Measurements from ENCODE around the gene ALDH1L2. TPM values are rescaled to one million over a fixed set of nuclear protein-coding genes. Genes with fewer than 3 reads are reported as not detected.

The ALDH1L2 gene
- total RNA-seq, 1 experiment from 2014 or later: 0.15 TPM

- ATAC-seq (no peak), DNase-seq (no peak)
- CTCF ChIA-PET: no interaction called here
- no peak overlapping the region for H3K4me3 ChIP-seq (ENCODE audit: low read length)
- no peak overlapping the region for H3K9ac ChIP-seq (ENCODE audit: low read length)
- TF ChIP-seq CTCF (conservative IDR thresholded peaks at IDR 0.05; ENCODE audit: low read depth, low read length) (no peak), EZH2phosphoT487 (IDR thresholded peaks at IDR 0.05; ENCODE audit: borderline replicate concordance, low read length) (no peak), EZH2 (IDR thresholded peaks at IDR 0.05; ENCODE audit: low read length, unreplicated experiment) (no peak)
- no peaks in the 10 kb centered on the region for H3F3A ChIP-seq (ENCODE audit: low read length, unreplicated experiment)
- no TSS peak for BruUV-seq (replicated peaks)
- no peaks in the 10 kb centered on the region for H3K9me3 ChIP-seq (ENCODE audit: low read length)
- H3K4me2 ChIP-seq (ENCODE audit: low read length): no peak overlapping the region
- H4K20me1 ChIP-seq (ENCODE audit: low read length): no peaks in the 10 kb centered on the region
- H3K4me1 ChIP-seq (ENCODE audit: insufficient read depth, low read length): no peaks in the 10 kb centered on the region
- no peaks in the 10 kb centered on the region for H3K9me2 ChIP-seq (replicated peaks; ENCODE audit: low read length)
- no peaks in the 10 kb centered on the region for H3K27me3 ChIP-seq (ENCODE audit: low read length)
- peaks cover 3% of the 10 kb centered on the region; the same call in 1 of the 2 replicates for H3K79me2 ChIP-seq (ENCODE audit: low read length)
- H3K36me3 ChIP-seq (ENCODE audit: low read depth, low read length): peaks cover 30% of the 10 kb centered on the region
- POLR2A ChIA-PET (ENCODE audit: unreplicated experiment): no interaction called here
- intact Hi-C loops (cut with micrococcal nuclease): no loop called here
- H2AFZ ChIP-seq (ENCODE audit: low read length): no peak overlapping the region
- no peak overlapping the region for H3K27ac ChIP-seq (ENCODE audit: low read length)
Measured at GRCh38 chr12:105014603-105015002, 69.7 kb downstream of the ALDH1L2 start.

DNA sequence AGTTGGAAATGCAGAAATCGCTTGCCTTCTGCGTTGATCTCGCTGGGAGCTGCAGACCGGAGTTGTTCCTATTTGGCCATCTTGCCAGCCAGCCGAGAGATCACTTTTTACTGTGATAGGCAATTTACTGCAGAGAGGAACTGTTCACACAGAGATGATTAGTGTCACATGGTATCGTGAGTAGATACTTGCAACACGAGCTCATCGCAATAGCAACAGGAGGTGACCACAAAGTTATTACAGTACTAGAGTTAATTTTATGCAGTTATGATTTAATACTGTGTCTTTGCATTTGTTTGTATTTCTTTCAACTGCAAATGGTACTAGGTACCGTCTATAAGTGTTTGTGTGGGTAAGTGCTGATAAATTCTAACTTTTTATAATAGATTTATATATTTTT lies 70.4 kb downstream of the ALDH1L2 start:
- no peak for ATAC-seq
- no peaks in the 10 kb centered on the region for H3K4me1 ChIP-seq (ENCODE audit: insufficient read depth, low read length)
- H2AFZ ChIP-seq (ENCODE audit: low read length): no peak overlapping the region
- no peaks in the 10 kb centered on the region for H3K27me3 ChIP-seq (ENCODE audit: low read length)
- no peaks in the 10 kb centered on the region for H3K9me3 ChIP-seq (ENCODE audit: low read length)
- H3K4me2 ChIP-seq (ENCODE audit: low read length): no peak overlapping the region
- intact Hi-C loops (cut with micrococcal nuclease): no loop called here
- no peaks in the 10 kb centered on the region for H3F3A ChIP-seq (ENCODE audit: low read length, unreplicated experiment)
- POLR2A ChIA-PET (ENCODE audit: unreplicated experiment): no interaction called here
- DNase-seq: no peak
- CTCF ChIA-PET: no interaction called here
- no peaks in the 10 kb centered on the region for H4K20me1 ChIP-seq (ENCODE audit: low read length)
- no peak overlapping the region for H3K4me3 ChIP-seq (ENCODE audit: low read length)
- H3K36me3 ChIP-seq (ENCODE audit: low read depth, low read length): peaks cover 30% of the 10 kb centered on the region
- H3K9ac ChIP-seq (ENCODE audit: low read length): no peak overlapping the region
- no peak overlapping the region for H3K27ac ChIP-seq (ENCODE audit: low read length)
- no peak for TF ChIP-seq EZH2 (IDR thresholded peaks at IDR 0.05; ENCODE audit: low read length, unreplicated experiment)
- peaks cover 3% of the 10 kb centered on the region; the same call in 1 of the 2 replicates for H3K79me2 ChIP-seq (ENCODE audit: low read length)
- no peaks in the 10 kb centered on the region for H3K9me2 ChIP-seq (replicated peaks; ENCODE audit: low read length)
- BruUV-seq (replicated peaks): no TSS peak

DNA sequence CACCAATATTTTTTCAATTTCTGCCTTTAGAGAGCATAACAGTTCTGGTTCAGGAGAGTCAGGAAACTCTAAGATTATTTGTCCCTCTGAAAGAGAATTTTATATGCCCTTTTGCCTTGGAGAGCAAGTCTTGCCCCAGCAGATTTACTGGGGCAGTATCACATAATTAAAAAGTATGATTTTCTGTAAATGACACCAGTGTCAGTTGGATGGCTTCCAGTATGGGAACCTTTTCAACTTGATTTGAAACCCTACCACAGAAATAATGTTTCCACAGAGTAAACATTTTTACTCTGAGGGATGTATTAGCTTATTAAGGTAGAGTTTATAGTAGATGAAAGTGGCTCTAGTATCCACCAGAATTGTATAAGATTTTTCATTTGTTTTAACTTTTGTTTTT lies 82.8 kb downstream of the ALDH1L2 start:
- ChIA-PET CTCF (no interaction called here), POLR2A (ENCODE audit: unreplicated experiment) (no interaction called here)
- Histone ChIP-seq H3K4me1 (ENCODE audit: insufficient read depth, low read length) (no peaks in the 10 kb centered on the region), H3K27me3 (ENCODE audit: low read length) (no peaks in the 10 kb centered on the region), H3K27ac (ENCODE audit: low read length) (no peak overlapping the region), H3K9me3 (ENCODE audit: low read length) (no peaks in the 10 kb centered on the region), H3K9ac (ENCODE audit: low read length) (no peak overlapping the region), H3K9me2 (replicated peaks; ENCODE audit: low read length) (no peaks in the 10 kb centered on the region), H2AFZ (ENCODE audit: low read length) (no peak overlapping the region), H3K79me2 (ENCODE audit: low read length) (no peaks in the 10 kb centered on the region), H3K36me3 (ENCODE audit: low read depth, low read length) (peaks cover 64% of the 10 kb centered on the region), H3K4me2 (ENCODE audit: low read length) (no peak overlapping the region), H3F3A (ENCODE audit: low read length, unreplicated experiment) (no peaks in the 10 kb centered on the region), H3K4me3 (ENCODE audit: low read length) (no peak overlapping the region), H4K20me1 (ENCODE audit: low read length) (no peaks in the 10 kb centered on the region)
- intact Hi-C loops (cut with micrococcal nuclease): no loop called here
- no TSS peak for BruUV-seq (replicated peaks)
- no peak for ATAC-seq
- no peak for DNase-seq
- TF ChIP-seq EZH2phosphoT487 (IDR thresholded peaks at IDR 0.05; ENCODE audit: borderline replicate concordance, low read length) (no peak), EZH2 (IDR thresholded peaks at IDR 0.05; ENCODE audit: low read length, unreplicated experiment) (no peak), CTCF (conservative IDR thresholded peaks at IDR 0.05; ENCODE audit: low read depth, low read length) (no peak)
